Measurements from ENCODE around the gene DIPK1B.

GRCh38 chr9:136757328-136757727 is 45.0 kb downstream of the DIPK1B start:
- TF ChIP-seq CTCF (IDR thresholded peaks at IDR 0.05) (no peak), POLR2A (IDR thresholded peaks at IDR 0.05) (no peak)
